Heart left ventricle (tissue), 16 donors: ENCODE data around the gene SUSD2. TPM values are rescaled to one million over a fixed set of nuclear protein-coding genes. Genes with fewer than 3 reads are reported as not detected.

ENCODE experiments used
- ATAC-seq, 4 donors: fragments of 200-7000 bp; cut with Tn5 transposase; one replicate each; pipeline ENCODE4 v1.9.1; 2020 to 2022; ENCODE audit warnings: moderate library complexity in 4 of 4, mild to moderate bottlenecking in 3 of 4, moderate number of reproducible peaks in 1 of 4
- DNase-seq, 5 donors: peaks; one replicate each; pipeline ENCODE4 v3.0.0-alpha.2; 2020
- H3K27ac ChIP-seq, 12 donors: fragments of 200-600 bp; sonication (generic) in 4 of 12; one replicate each; pipeline versions ENCODE4 v1.5.0 to v1.8.0; 2016 to 2022; ENCODE audit warnings: mild to moderate bottlenecking in 2 of 12
- H3K27me3 ChIP-seq, 9 donors: fragments of 200-600 bp; sonication (generic) in 2 of 9; one replicate each; pipeline versions ENCODE4 v1.5.1 to v1.8.0; 2016 to 2022; ENCODE audit warnings: mild to moderate bottlenecking in 3 of 9
- H3K36me3 ChIP-seq, 9 donors: fragments of 200-600 bp; sonication (generic) in 2 of 9; one replicate each; pipeline versions ENCODE4 v1.5.0 to v1.8.0; 2018 to 2022; ENCODE audit warnings: mild to moderate bottlenecking in 2 of 9
- H3K4me1 ChIP-seq, 12 donors: fragments of 200-600 bp; sonication (generic) in 4 of 12; one replicate each; pipeline versions ENCODE4 v1.5.0 to v1.8.0; 2016 to 2022; ENCODE audit warnings: mild to moderate bottlenecking in 3 of 12
- H3K4me3 ChIP-seq, 12 donors: fragments of 200-600 bp; sonication (generic) in 4 of 12; one replicate each; pipeline versions ENCODE4 v1.5.0 to v1.8.0; 2017 to 2022; ENCODE audit warnings: mild to moderate bottlenecking in 9 of 12, moderate library complexity in 4 of 12
- H3K9me3 ChIP-seq, 12 donors: fragments of 200-600 bp; sonication (generic) in 4 of 12; one replicate each; pipeline versions ENCODE4 v1.5.0 to v1.8.0; 2016 to 2022; ENCODE audit warnings: mild to moderate bottlenecking in 1 of 12
- POLR2A ChIP-seq, 2 donors: fragments of 450-650 bp; IDR thresholded peaks; one replicate each; pipeline ENCODE4 v1.6.1; 2017; ENCODE audit warnings: antibody characterized with exemption in 2 of 2, mild to moderate bottlenecking in 2 of 2, moderate library complexity in 2 of 2
- WGBS, 4 donors: extraction: QIAGEN DNeasy Blood & Tissue Kit in 2 of 4; methylation state at CpG; one replicate each; pipeline versions ENCODE4 v1.1.5 to v1.1.7; 2013 to 2018; 5-methylcytosine and 5-hydroxymethylcytosine counted together
- intact Hi-C, 10 donors: fragments of 100-400 bp; cut with DNase I; formaldehyde crosslinking; loops; one replicate each; pipeline versions ENCODE4 v1.11.1 to v1.14.2; 2022
- polyA plus RNA-seq, 2 donors: library from polyadenylated mRNA; stranded (reverse); fragments of 200-250 nt; gene quantifications; one replicate each; pipeline ENCODE4 v1.2.3, GENCODE V29; 2013
- total RNA-seq, 9 donors: library from RNA; depleted of rRNA in 2 of 9; stranded (reverse); fragments of >200 nt in 2 of 9; fragmentation: NEBNext Ultra II Directional in 3 of 9; extraction: Animal tissue kit (Norgen Biotek cat#: 25700) in 3 of 9; gene quantifications; one replicate each; pipeline versions ENCODE4 v1.1.0 to v1.2.4, GENCODE V29; 2016 to 2023
- TF ChIP-seq, protein P1 (sequence below), 12 donors: fragments of 200-600 bp; sonication (generic) in 4 of 12; IDR thresholded peaks; one replicate each; pipeline versions ENCODE4 v1.5.0 to v1.8.0; 2018 to 2022; ENCODE audit warnings: antibody characterized with exemption in 12 of 12, mild to moderate bottlenecking in 5 of 12
- donor health status: ischemic (EF 13 %, LVEDD 7.1; RV severe dilation, severe dysfunction).
- donor health status: healthy with polysubstance abuse.
- donor health status: DM: no; HTN: yes; CAD: no.
- donor health status: DM: no; HTN: no; CAD: no.
- donor health status: ischemic (EF 25% LVEDD 6.9; RV normal size, moderate dysfunction).
- donor health status: ischemic (EF 25% LVEDD 5.7; RV mildly dilated, moderate dysfunction).
- donor health status: healthy.
- donor health status: DM: yes; HTN: yes; CAD: no.
- donor health status: ischemic (EF 35%, LVEDD 5.7; RV mildly dilated, moderate dysfunction).
- donor health status: nonischemic (EF 11% LVEDD 7.7; RV severe dilation, severe dysfunction).
- donor health status: DM: yes; HTN: yes; CAD: no.
- donor health status: PGD.
- donor health status: ischemic (EF 29% LVEDD 5.4; RV normal size, mild dysfunction).
- donor health status: nonischemic (EF 23%, LVEDD 6.1; RV moderate dilation, normal function).

The SUSD2 gene
- total and polyA plus RNA-seq, 11 donors, result 1.5 to 12.6 (median 2.7) TPM

DNA sequence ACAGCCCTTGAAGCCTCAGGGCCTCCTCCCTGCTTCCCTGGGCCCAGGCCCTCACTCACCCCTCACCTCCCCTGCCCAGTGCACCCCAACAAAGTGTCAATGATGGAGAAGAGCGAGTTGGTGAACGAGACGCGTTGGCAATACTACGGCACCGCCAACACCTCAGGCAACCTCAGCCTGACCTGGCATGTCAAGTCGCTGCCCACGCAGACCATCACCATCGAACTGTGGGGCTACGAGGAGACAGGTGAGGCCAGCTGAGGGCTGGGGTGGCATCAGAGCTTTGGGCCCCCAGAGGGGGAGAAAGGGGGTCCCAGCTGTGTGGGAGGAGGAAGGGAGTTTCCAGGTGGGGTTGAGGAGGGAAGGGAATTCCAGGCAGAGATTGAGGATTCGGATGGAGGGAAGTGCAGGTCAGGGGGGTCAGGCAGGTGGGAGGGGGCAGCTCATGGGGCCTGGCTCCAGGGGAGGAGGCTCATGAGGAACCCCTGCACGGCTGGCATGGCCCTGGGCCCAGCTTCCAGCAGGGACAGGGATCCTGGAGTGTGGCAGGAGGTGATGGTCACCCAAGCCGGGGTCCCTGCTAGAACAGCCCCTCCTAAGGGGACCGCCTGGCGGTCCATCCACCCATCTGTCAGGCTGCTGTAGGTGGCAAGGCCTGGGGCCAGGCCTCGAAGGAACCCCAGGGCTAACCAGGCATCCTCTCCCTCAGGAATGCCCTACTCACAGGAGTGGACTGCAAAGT is 2.9 kb downstream of the SUSD2 start:
- H3K27ac ChIP-seq, result no peak overlapping the region
- peaks cover 0 to 5% (median 0%) of the 10 kb centered on the region in 9 donors for H3K36me3 ChIP-seq
- ATAC-seq (no peak), DNase-seq (no peak)
- intact Hi-C loops, result loop anchor here in 3 of 10 donors (10.0 kb wide), 2 partner anchors 229 to 341 kb away; no protein-coding TSS in a partner anchor
- H3K27me3 ChIP-seq, result no peaks in the 10 kb centered on the region
- TF ChIP-seq POLR2A (IDR thresholded peaks at IDR 0.05), result no peak
- TF ChIP-seq, protein P1, sequence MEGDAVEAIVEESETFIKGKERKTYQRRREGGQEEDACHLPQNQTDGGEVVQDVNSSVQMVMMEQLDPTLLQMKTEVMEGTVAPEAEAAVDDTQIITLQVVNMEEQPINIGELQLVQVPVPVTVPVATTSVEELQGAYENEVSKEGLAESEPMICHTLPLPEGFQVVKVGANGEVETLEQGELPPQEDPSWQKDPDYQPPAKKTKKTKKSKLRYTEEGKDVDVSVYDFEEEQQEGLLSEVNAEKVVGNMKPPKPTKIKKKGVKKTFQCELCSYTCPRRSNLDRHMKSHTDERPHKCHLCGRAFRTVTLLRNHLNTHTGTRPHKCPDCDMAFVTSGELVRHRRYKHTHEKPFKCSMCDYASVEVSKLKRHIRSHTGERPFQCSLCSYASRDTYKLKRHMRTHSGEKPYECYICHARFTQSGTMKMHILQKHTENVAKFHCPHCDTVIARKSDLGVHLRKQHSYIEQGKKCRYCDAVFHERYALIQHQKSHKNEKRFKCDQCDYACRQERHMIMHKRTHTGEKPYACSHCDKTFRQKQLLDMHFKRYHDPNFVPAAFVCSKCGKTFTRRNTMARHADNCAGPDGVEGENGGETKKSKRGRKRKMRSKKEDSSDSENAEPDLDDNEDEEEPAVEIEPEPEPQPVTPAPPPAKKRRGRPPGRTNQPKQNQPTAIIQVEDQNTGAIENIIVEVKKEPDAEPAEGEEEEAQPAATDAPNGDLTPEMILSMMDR (IDR thresholded peaks at IDR 0.05), result no peak
- WGBS, 4 donors, result 91 to 94% (median 92%) methylated on average over 14 to 16 of the region's 16 CpGs
- H3K9me3 ChIP-seq, result no peaks in the 10 kb centered on the region
- no peak overlapping the region for H3K4me3 ChIP-seq
- peaks cover 0 to 38% (median 15%) of the 10 kb centered on the region in 12 donors for H3K4me1 ChIP-seq

DNA sequence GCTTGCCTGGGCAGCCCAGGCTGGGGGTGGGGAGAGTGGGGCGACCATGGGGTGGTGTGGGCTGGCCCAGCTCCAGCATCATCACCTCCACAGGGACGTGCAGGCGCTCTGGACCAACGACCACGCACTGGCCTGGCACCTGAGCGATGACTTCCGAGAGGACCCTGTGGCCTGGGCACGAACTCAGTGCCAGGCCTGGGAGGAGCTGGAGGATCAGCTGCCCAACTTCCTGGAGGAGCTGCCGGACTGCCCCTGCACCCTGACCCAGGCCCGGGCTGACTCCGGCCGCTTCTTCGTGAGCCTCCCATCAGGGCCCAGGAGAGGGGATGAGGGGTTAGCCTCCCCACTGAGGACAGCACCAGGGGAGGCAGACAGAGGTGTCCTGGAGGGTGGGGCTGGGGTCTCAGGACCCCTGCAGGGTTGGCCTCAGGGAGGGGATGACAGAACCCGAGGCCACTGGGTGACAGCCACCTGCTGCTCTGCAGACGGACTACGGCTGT is 3.8 kb downstream of the SUSD2 start:
- Histone ChIP-seq H3K27ac (no peak overlapping the region), H3K36me3 (peaks cover 0 to 5% (median 0%) of the 10 kb centered on the region in 9 donors), H3K4me1 (peaks cover 0 to 38% (median 23%) of the 10 kb centered on the region in 12 donors), H3K4me3 (no peak overlapping the region), H3K9me3 (no peaks in the 10 kb centered on the region), H3K27me3 (no peaks in the 10 kb centered on the region)
- intact Hi-C loops, result loop anchor here in 6 of 10 donors (5.0 to 10.0 kb wide), 4 partner anchors 62 to 340 kb away; partner anchors contain the start of gene GGT5 (in 2 of the 6)
- ATAC-seq (no peak), DNase-seq (no peak)
- TF ChIP-seq POLR2A (IDR thresholded peaks at IDR 0.05), result no peak
- WGBS, 4 donors, result 88 to 95% (median 91%) methylated on average over 3 to 16 of the region's 16 CpGs

DNA sequence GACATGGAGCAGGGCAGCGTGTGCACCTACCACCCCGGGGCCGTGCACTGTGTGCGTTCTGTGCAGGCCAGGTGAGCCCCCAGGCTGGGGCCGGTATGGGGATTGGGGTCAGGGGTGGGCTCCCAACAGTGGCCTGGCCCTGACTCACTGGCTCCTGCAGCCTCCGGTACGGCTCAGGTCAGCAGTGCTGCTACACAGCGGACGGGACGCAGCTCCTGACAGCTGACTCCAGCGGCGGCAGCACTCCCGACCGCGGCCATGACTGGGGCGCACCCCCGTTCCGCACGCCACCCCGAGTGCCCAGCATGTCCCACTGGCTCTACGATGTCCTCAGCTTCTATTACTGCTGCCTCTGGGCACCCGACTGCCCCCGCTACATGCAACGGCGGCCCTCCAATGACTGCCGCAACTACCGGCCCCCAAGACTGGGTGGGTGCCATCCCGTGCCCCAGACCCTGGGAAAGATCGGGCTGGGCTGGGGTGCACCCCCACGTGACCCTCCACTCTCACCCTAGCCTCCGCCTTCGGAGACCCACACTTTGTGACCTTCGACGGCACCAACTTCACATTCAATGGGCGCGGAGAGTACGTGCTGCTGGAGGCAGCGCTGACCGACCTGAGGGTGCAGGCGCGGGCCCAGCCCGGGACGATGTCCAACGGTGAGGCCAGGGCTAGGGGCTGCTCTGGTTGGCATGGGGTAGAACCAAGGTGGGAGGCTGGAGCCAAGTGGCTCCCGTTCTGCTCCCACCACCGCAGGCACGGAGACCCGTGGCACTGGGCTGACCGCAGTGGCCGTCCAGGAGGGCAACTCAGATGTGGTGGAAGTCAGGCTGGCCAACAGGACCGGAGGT is 4.4 kb downstream of the SUSD2 start:
- no peak overlapping the region for H3K4me3 ChIP-seq
- TF ChIP-seq, protein P1 (IDR thresholded peaks at IDR 0.05), result no peak
- no peak for TF ChIP-seq POLR2A (IDR thresholded peaks at IDR 0.05)
- peaks cover 0 to 33% (median 21%) of the 10 kb centered on the region in 12 donors for H3K4me1 ChIP-seq
- H3K27ac ChIP-seq, result no peak overlapping the region
- WGBS, 4 donors, result 94 to 95% (median 95%) methylated on average over 36 to 51 of the region's 51 CpGs
- ATAC-seq, result no peak
- peaks cover 0 to 5% (median 0%) of the 10 kb centered on the region in 9 donors for H3K36me3 ChIP-seq
- no peaks in the 10 kb centered on the region for H3K9me3 ChIP-seq
- intact Hi-C loops, result loop anchor here in 6 of 10 donors (5.0 to 10.0 kb wide), 4 partner anchors 62 to 339 kb away; partner anchors contain the start of gene GGT5 (in 2 of the 6)
- no peaks in the 10 kb centered on the region for H3K27me3 ChIP-seq
- peak in 1 of 5 donors; percentile 25 for DNase-seq

DNA sequence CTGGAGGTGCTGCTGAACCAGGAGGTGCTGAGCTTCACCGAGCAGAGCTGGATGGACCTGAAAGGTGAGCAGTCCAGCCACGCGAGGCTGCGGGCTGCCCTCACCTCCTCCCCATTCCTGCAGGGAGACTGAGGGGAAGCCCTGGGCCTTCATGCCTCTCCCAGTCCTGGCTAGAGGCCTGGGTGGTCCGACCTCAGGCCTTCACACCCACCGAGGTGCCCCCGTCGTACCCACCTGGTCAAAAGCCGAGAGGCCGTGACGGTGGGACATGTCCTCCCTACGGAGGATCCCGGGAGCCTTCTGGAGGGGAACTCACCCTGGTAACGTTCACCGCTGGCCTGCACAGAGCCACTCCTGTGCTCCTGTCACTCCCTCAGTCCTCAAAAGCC is 5.1 kb downstream of the SUSD2 start:
- no peaks in the 10 kb centered on the region for H3K27me3 ChIP-seq
- intact Hi-C loops, result loop anchor here in 6 of 10 donors (5.0 to 10.0 kb wide), 4 partner anchors 61 to 338 kb away; partner anchors contain the start of gene GGT5 (in 2 of the 6)
- DNase-seq (peak in 2 of 5 donors; percentile 16 to 22), ATAC-seq (no peak)
- WGBS, 4 donors, result 92 to 100% (median 93%) methylated on average over 1 to 15 of the region's 15 CpGs
- H3K36me3 ChIP-seq, result peaks cover 0 to 5% (median 0%) of the 10 kb centered on the region in 9 donors
- H3K4me3 ChIP-seq, result no peak overlapping the region
- TF ChIP-seq, protein P1 (IDR thresholded peaks at IDR 0.05), result no peak
- no peak for TF ChIP-seq POLR2A (IDR thresholded peaks at IDR 0.05)
- H3K27ac ChIP-seq, result no peak overlapping the region
- no peaks in the 10 kb centered on the region for H3K9me3 ChIP-seq
- peaks cover 0 to 29% (median 19%) of the 10 kb centered on the region in 12 donors for H3K4me1 ChIP-seq
